OCI-LY7 (cell line): ENCODE data around the gene VPS39.

Experiments used
- EZH2phosphoT487 ChIP-seq: fragments of 200-600 bp; sonication (generic); IDR thresholded peaks from 2 replicates; pipeline ENCODE4 v1.6.1; 2018; ENCODE audit warnings: low read depth, borderline replicate concordance, mild to moderate bottlenecking, mixed run types, antibody characterized with exemption, low read length, moderate library complexity, mixed read lengths
- TF ChIP-seq, protein P1 (sequence below): fragments of 200-600 bp; sonication (generic); conservative IDR thresholded peaks from 2 replicates; pipeline ENCODE4 v1.5.1; 2014; ENCODE audit warnings: mild to moderate bottlenecking, antibody characterized with exemption, low read length, moderate library complexity, mixed read lengths

DNA sequence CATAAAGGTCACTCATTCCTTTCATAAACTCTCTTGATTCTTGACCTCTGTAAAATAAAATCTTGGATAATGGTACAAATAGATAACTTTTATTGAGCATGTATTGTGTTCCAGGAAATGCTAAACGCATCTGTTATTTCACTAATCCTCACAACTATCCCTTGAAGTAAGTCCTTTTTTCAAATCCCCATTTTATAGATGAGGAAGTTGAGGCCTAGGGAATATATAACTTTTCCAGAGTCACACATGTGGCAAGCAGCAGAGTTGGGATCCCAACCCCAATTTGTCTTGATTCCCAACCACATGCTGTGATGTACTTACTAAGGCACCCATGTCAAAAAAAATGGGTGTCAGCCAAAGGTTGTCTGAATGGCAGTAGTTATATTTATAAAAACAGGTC, 6.3 kb downstream of the VPS39 start:
- TF ChIP-seq, protein P1, sequence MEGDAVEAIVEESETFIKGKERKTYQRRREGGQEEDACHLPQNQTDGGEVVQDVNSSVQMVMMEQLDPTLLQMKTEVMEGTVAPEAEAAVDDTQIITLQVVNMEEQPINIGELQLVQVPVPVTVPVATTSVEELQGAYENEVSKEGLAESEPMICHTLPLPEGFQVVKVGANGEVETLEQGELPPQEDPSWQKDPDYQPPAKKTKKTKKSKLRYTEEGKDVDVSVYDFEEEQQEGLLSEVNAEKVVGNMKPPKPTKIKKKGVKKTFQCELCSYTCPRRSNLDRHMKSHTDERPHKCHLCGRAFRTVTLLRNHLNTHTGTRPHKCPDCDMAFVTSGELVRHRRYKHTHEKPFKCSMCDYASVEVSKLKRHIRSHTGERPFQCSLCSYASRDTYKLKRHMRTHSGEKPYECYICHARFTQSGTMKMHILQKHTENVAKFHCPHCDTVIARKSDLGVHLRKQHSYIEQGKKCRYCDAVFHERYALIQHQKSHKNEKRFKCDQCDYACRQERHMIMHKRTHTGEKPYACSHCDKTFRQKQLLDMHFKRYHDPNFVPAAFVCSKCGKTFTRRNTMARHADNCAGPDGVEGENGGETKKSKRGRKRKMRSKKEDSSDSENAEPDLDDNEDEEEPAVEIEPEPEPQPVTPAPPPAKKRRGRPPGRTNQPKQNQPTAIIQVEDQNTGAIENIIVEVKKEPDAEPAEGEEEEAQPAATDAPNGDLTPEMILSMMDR, result no peak
- no peak for TF ChIP-seq EZH2phosphoT487
